ENCODE measurements around the gene PNLIPRP3.
"Not testable (repeated sequence)": the region's sequence is repeated elsewhere in the genome, so short reads cannot be mapped to it uniquely, and the experiment has no call there.

Gene PNLIPRP3

DNA sequence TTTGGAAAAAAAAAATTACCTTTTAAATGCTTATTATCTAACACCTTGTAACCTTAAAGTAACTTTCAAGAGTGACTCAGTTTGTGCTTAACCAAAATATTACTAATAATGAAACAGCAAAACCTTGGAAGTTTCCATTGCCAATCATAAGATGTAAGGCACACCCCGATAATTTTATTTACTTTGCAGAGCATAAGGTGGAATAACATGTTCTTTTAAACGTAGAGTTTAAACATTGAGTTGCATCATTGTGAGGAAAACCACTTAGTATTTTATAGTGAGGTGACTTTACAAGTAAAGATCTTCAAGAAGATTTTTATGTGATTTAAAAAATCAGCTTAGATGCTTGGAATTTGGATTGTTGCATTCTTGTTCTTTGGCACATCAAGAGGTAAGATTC, at the start of gene PNLIPRP3:
Gene PNLIPRP3 (plus strand): TSS at position 177 of the 400 bp plus-strand sequence. CDS start 166 bp downstream, at position 343.
- DNase-seq, result no peak

GRCh38 chr10:116382290-116382689, 45.4 kb upstream of the PNLIPRP3 start:
- DNase-seq, result no peak

DNA sequence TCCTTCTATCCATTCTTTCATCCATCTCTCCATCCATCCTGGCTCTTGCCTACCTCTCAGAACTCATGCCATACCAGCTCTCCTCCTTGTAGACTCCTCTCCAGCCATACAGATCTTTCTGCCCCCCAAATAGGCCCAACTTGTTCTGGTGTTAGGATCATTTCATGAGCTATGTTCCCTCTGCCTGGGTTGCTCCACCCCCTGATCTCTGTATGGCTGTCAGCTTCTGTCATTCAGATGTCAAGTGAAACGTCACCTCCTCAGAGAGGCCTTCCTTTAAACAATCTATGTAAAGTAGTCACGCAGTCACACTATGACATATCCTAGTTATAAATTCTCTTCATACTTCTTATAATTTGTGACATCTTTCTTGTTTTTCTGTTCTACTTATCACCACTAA, 42.3 kb upstream of the PNLIPRP3 start:
- DNase-seq, result no peak

- DNase-seq, result peak; percentile 17
These were observed 41.4 kb upstream of the PNLIPRP3 start for GRCh38 chr10:116385994-116386809.

DNA sequence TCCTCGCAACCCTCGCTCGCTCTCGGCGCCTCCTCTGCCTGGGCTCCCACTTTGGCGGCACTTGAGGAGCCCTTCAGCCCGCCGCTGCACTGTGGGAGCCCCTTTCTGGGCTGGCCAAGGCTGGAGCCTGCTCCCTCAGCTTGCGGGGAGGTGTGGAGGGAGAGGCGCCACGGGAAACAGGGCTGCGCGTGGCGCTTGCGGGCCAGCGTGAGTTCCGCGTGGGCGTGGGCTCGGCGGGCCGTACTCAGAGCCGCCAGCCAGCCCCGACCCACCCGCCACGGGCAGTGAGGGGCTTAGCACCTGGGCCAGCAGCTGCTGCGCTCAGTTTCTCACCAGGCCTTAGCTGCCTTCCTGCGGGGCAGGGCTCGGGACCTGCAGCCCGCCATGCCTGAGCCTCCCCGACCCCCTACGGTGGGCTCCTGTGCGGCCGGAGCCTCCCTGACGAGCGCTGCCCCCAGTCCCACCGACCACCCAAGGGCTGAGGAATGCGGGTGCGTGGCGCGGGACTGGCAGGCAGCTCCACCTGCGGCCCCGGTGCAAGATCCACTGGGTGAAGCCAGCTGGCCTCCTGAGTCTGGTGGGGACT, 34.3 kb upstream of the PNLIPRP3 start:
- DNase-seq, result not testable (repeated sequence)

- DNase-seq, result no peak
These were observed 32.2 kb upstream of the PNLIPRP3 start for GRCh38 chr10:116395223-116395985.

- no peak for DNase-seq
These were observed 29.4 kb upstream of the PNLIPRP3 start for GRCh38 chr10:116398224-116398623.

DNA sequence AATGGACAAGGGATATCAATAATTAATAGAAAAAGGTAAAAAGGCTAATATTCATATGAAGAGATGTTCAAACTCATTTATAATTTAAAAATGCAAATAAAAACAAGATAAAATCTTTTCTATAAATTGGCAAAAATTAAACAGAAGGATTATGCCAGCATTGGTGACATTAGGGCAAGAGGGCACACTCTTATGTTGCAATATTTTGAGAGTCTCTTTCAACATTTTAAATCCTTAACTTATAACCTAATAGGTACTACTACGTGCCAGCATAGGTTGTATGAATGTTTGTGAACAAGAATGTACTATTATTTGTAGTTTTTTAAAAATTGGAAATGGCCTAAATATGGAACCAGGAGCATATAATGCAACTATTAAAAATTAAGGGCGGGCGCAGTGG, 24.8 kb upstream of the PNLIPRP3 start:
- no peak for DNase-seq

- no peak for DNase-seq
These were observed 23.9 kb upstream of the PNLIPRP3 start for GRCh38 chr10:116403740-116404250.

GRCh38 chr10:116408719-116409118, 18.9 kb upstream of the PNLIPRP3 start:
- DNase-seq, result no peak

DNA sequence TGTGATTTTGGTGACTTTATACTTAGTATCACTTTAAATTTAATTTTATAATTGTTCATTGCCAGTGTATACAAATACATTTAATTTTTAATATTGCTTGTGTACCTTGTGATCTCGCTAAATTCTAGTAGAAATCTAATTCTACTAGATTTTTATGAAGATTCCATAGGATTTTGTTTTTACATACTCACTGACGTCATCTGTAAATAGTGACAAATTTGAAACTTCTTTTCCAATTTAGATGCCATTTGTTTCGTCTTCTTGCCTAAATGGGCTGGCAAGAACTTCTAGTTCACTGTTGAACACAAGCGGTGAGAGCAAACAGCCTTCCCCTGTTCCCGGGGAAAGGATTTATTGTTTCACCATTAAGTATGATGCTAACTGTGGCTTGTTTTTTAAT, 17.3 kb upstream of the PNLIPRP3 start:
- no peak for DNase-seq

- DNase-seq, result no peak
These were observed 9.8 kb upstream of the PNLIPRP3 start for GRCh38 chr10:116417821-116418220.

DNA sequence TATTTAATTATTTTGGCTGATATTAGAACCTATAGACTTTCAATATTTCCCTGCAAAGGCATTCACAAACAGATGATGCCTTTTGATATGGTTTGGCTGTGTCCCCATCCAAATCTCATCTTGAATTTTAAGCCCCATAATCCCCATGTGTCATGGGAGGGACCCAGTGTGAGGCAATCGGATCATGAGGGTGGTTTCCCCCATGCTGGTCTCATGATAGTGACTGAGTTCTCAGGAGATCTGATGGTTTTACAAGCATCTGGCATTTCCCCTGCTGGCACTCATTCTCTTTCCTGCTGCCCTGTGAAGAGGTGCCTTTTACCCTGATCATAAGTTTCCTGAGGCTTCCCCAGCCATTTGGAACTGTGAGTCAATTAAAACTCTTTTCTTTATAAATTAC, 9.3 kb upstream of the PNLIPRP3 start:
- DNase-seq, result no peak

DNA sequence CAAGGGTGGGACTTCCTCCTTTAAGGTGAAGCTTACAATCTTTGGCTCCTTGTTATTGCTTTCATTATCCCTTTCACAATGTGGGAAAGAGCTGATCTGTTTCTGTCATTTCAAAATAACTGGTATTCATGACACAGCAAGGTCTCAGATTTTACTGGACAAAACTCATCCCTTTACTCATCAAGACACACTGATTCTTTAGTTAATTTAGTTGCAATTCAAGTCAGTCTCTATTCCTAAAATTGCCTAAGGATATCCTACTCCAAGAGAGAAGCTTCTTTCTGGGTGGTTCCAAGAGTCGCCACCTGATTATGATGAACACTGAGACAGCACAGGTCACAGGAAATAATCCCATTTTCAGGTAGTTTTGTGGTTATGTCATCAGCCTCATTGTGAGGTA, 5.8 kb upstream of the PNLIPRP3 start:
- no peak for DNase-seq

DNA sequence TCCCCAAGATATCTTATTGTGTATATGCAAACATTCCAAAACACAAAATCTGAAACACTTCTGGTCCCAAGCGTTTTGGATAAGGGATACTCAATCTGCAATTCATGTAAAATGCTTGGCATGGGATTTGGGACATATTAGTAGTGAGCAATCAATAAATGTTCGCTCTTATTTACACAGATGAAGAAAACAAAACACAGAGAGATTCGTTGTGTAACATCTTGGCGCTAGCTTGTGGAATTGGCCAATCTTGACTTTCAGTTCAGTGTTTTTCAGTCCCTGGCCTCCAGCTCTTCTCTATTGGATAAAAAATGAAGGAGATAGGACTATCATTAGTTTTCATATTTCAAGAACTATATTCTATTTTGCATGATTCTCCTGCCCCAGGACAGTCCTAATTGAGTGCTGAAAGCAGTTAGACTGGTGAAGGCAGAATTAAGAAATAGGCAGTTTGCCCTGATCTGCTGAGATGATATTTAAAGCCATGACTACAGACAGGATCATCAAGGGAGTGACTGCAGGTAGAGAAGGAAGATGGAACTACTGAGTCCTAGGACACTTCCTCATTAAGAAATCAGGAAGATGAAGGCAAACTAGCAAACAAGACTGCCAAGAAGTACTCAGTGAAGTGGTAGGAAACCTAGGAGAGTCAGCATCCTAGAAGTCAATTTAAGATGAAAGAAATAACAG, 1.8 kb downstream of the PNLIPRP3 start:
- no peak for DNase-seq

DNA sequence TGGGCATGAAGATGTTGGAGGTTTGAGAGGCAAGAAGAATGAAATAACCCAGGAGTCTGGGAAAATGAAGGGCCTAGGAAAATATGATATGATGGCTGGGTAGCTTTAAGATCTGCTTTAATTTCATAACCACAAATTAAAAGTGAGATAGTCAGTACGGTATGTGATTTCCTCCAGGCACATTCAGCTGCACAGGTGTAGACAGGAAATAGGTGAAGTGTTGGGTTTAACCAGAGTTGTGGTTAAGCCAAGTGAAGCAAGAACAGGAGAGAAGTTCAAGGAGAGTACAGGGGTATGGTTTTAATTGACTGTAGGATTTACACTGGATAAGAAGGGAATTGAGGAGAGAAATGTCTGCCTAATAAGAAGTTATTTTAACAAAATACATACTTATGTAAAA, 2.6 kb downstream of the PNLIPRP3 start:
- no peak for DNase-seq

GRCh38 chr10:116431598-116431997, 4.0 kb downstream of the PNLIPRP3 start:
- DNase-seq, result no peak

- no peak for DNase-seq
These were observed 9.5 kb downstream of the PNLIPRP3 start for GRCh38 chr10:116437076-116437692.

DNA sequence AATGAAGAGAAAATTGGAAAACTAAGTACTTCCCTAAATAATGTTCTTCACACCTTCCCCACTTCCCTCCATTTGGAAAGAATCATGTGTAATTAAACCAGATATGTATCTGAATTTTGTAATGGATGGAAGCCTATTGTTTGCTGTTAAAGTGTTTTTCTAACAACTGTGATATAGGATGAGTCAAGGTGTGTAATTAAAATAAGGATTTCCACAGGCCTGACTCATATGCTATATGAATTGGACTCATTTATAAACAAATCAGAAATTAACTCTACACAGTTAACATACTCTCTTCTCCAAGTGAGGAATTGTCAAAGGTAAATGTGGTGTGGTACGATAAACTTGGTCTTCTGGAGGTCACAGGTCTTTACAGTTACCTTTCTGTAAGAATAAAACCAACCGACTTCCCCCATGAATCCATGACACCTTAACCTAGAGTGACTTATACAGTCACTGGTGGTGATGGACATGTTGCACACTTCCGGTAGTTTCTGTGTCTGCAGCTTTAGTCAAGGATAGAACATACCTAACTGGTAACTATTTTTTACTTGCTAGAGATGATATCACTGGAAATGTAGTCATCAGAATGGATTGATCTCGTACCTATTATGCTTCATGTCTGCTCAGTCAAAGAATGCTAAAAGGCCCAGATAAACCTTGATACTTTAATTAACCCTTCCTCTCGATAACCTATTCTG, 12.8 kb downstream of the PNLIPRP3 start:
- DNase-seq, result no peak

DNA sequence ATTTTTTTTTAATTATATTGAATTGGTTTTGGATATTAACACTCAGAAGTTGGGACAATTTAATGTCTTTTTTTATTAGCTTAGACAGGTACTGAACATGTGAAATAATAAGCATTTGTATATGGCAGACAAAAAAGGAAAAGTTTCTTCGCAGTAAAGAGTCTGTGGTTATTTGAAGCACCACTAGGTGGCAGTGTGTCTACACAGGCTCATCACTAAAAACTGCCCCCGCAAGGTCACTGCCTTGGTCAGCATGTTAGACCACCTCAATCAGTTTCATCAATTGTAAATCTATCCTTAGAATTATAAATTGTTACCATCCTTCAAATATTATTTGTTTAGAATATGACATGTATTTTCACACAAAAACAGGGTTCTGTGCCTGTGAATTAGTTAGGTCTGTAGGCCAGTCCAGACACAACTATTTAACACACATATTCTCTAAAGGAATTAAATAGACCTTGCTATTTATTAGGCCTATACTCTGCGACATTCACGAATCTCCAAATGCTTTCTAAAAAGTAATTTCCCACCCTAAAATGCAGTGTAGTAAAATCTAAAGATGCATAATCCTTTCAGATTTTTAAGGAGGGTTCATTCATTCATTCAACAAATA, 17.0 kb downstream of the PNLIPRP3 start:
- DNase-seq, result no peak

GRCh38 chr10:116450861-116451260, 23.2 kb downstream of the PNLIPRP3 start:
- no peak for DNase-seq
